NK-92 treated with Interleukin-12 subunit alpha and Interleukin-12 subunit beta, amount 100 ng/mL, for 24 hours (cell line): ENCODE measurements around the gene PIMREG.

Source experiments
- DNase-seq: peaks from one replicate; lab custom pipeline; 2025; lab: John Stamatoyannopoulos, UW

PIMREG gene

GRCh38 chr17:6462692-6463091 lies 18.4 kb downstream of the PIMREG start:
- DNase-seq = no peak

- DNase-seq = no peak
Measured at GRCh38 chr17:6463616-6464445, 19.6 kb downstream of the PIMREG start.

GRCh38 chr17:6464446-6465041 lies 20.3 kb downstream of the PIMREG start:
- DNase-seq = no peak

- DNase-seq = no peak
Measured at GRCh38 chr17:6465206-6466003, 21.1 kb downstream of the PIMREG start.

- no peak for DNase-seq
Measured at GRCh38 chr17:6467567-6467966, 23.3 kb downstream of the PIMREG start.

GRCh38 chr17:6468051-6468790 lies 24.0 kb downstream of the PIMREG start:
- no peak for DNase-seq

- no peak for DNase-seq
Measured at GRCh38 chr17:6470146-6470718, 26.0 kb downstream of the PIMREG start.

- DNase-seq = no peak
Measured at GRCh38 chr17:6470751-6471521, 26.7 kb downstream of the PIMREG start.

- no peak for DNase-seq
Measured at GRCh38 chr17:6471531-6472465, 27.5 kb downstream of the PIMREG start.

GRCh38 chr17:6472517-6472916 lies 28.3 kb downstream of the PIMREG start:
- no peak for DNase-seq

- DNase-seq = no peak
Measured at GRCh38 chr17:6473128-6473767, 29.0 kb downstream of the PIMREG start.

GRCh38 chr17:6474376-6474775 lies 30.1 kb downstream of the PIMREG start:
- no peak for DNase-seq

GRCh38 chr17:6474906-6475305 lies 30.7 kb downstream of the PIMREG start:
- no peak for DNase-seq

GRCh38 chr17:6475411-6475810 lies 31.2 kb downstream of the PIMREG start:
- no peak for DNase-seq

GRCh38 chr17:6476076-6476809 lies 32.0 kb downstream of the PIMREG start:
- no peak for DNase-seq

GRCh38 chr17:6476810-6477179 lies 32.5 kb downstream of the PIMREG start:
- DNase-seq = no peak

- no peak for DNase-seq
Measured at GRCh38 chr17:6477831-6478383, 33.7 kb downstream of the PIMREG start.

GRCh38 chr17:6478486-6478885 lies 34.2 kb downstream of the PIMREG start:
- DNase-seq = no peak
